NB4 (cell line): ENCODE data around the gene SOCS6.

Source experiments
- CTCF ChIP-seq: IDR thresholded peaks from one replicate; pipeline ENCODE4 v1.5.1; 2012; ENCODE audit warnings: low read depth, low read length
- POLR2A ChIP-seq: IDR thresholded peaks from 2 replicates; pipeline ENCODE4 v1.6.1; 2011; ENCODE audit warnings: mild to moderate bottlenecking; ENCODE audit not compliant: insufficient read length; ENCODE audit errors: extremely low read depth

DNA sequence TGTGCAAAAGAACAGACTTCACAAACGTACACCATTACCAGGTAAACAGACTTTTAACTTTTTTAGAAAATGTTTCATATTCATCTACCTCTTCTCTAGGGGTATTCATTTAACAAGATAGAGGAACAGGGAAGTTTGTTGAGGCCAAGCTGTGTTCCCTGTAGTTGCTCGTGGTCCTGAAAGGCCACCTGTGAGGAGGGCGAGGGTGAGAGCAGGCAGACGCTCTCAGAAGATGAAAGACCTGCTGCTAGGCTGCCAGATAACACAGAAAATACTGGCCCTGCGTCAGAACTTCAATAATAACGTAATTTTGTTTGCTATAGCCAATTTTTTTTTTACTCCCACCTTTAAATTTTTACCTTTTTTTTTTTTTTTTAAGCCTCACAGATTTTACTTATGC lies 42.0 kb downstream of the SOCS6 start:
- no peak for TF ChIP-seq CTCF
- TF ChIP-seq POLR2A, result no peak
